ENCODE results near the gene SLC8A3. TPM values are rescaled to one million over a fixed set of nuclear protein-coding genes. Genes with fewer than 3 reads are reported as not detected.
A peak's percentile ranks its signal among the peaks of the same experiment; 100 is the strongest.

SLC8A3 gene
- total RNA-seq, 4 donors from 2014 or later: 0.19 to 1.7 (median 0.90) TPM

DNA sequence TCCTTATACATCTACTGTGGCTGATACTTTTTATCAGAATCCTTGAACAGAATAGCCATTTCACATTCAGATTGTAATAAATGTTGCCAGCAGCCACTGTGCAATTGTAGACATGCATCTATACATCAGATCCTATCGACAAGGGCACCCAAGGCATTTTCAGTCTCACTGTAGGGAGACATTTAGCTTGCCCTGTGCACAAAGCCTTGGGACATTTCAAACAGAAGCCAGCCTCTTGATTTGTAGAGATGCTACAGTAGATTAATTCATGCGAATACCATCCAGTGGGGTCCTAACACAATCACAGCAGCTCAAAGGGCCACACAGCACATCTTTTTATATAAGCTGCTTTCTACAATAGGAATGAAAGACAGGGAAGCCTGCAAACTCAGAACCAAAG lies 81.4 kb downstream of the SLC8A3 start:
- TF ChIP-seq POLR2AphosphoS5 (IDR thresholded peaks at IDR 0.05) (no peak), POLR2A (IDR thresholded peaks at IDR 0.05; ENCODE audit: low read depth) (no peak), EP300 (IDR thresholded peaks at IDR 0.05) (no peak)
- TF ChIP-seq, protein P1, sequence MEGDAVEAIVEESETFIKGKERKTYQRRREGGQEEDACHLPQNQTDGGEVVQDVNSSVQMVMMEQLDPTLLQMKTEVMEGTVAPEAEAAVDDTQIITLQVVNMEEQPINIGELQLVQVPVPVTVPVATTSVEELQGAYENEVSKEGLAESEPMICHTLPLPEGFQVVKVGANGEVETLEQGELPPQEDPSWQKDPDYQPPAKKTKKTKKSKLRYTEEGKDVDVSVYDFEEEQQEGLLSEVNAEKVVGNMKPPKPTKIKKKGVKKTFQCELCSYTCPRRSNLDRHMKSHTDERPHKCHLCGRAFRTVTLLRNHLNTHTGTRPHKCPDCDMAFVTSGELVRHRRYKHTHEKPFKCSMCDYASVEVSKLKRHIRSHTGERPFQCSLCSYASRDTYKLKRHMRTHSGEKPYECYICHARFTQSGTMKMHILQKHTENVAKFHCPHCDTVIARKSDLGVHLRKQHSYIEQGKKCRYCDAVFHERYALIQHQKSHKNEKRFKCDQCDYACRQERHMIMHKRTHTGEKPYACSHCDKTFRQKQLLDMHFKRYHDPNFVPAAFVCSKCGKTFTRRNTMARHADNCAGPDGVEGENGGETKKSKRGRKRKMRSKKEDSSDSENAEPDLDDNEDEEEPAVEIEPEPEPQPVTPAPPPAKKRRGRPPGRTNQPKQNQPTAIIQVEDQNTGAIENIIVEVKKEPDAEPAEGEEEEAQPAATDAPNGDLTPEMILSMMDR (IDR thresholded peaks at IDR 0.05): no peak
- DNase-seq (ENCODE audit: extremely low spot score): peak; percentile 86
- Histone ChIP-seq H3K4me3 (no peak overlapping the region), H3K27me3 (no peaks in the 10 kb centered on the region), H3K36me3 (no peaks in the 10 kb centered on the region), H3K27ac (replicated peaks in 1 of 4) (no peak overlapping the region), H3K9me3 (no peaks in the 10 kb centered on the region), H3K4me1 (no peaks in the 10 kb centered on the region)
- intact Hi-C loops (cut with DNase I): no loop called here
- WGBS: 91% methylated on average over 2 of the region's 2 CpGs

DNA sequence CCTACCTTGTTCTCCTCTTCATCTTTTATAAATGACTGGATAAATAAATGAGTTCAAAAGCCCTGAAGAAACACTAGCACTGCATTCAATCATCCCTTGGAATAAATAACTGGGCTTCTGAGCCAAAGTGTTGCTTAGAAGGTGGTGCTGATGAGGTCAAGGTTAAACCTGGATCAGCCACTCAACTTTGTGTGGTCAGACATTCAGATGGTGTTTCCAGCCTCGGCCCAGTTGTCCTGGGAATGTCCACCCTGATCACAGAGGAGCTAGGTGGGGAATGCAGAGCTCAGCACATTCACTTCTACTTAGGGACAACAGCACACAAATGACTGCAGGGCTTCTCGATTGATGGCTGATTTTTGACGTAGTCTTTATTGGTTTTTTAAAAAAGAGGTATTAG lies 88.7 kb downstream of the SLC8A3 start:
- peak; percentile 62 for DNase-seq (ENCODE audit: extremely low spot score)
- Histone ChIP-seq H3K27me3 (peaks cover 0 to 14% (median 0%) of the 10 kb centered on the region in 4 donors), H3K4me1 (peaks cover 3 to 26% (median 19%) of the 10 kb centered on the region in 4 donors), H3K27ac (replicated peaks in 1 of 4) (no peak overlapping the region), H3K4me3 (no peak overlapping the region), H3K9me3 (no peaks in the 10 kb centered on the region), H3K36me3 (no peaks in the 10 kb centered on the region)
- WGBS: 94% methylated on average over 3 of the region's 3 CpGs
- intact Hi-C loops (cut with DNase I): no loop called here
- TF ChIP-seq EP300 (IDR thresholded peaks at IDR 0.05) (no peak), POLR2A (IDR thresholded peaks at IDR 0.05; ENCODE audit: low read depth) (no peak), POLR2AphosphoS5 (IDR thresholded peaks at IDR 0.05) (no peak)
- TF ChIP-seq, protein P1 (IDR thresholded peaks at IDR 0.05): no peak

DNA sequence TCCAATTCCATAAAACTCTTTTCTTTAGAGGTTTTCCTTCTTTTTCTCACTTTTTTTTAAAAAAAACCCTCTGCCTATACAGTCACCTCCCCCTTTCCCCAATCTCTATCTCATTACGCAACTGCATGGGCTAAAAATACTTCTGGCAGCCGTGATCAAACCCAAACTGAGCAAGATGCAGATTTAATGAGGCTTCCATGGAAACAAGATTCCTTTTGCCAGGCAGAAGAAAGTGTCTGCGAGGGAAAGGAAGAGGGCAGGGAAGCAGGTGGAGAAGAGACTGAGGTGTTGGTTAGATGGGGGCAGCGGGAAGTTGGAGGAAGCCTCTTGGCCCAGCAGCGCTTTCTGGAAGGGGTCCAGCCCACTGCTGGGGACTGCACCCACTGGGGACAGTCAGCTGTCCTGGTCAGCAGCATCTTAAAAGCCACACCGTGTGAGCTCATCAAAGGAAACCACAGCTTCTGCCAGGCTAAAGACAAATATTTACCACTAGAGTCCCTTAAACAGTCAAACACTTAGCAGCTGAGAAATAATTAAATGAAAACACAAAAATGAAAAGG lies 90.4 kb downstream of the SLC8A3 start:
- intact Hi-C loops (cut with DNase I): no loop called here
- WGBS: 5% methylated on average over 6 of the region's 6 CpGs
- H3K4me3 ChIP-seq: no peak overlapping the region
- TF ChIP-seq POLR2A (IDR thresholded peaks at IDR 0.05; ENCODE audit: low read depth): no peak
- TF ChIP-seq, protein P1 (IDR thresholded peaks at IDR 0.05): no peak
- TF ChIP-seq EP300 (IDR thresholded peaks at IDR 0.05): no peak
- TF ChIP-seq POLR2AphosphoS5 (IDR thresholded peaks at IDR 0.05): no peak
- H3K36me3 ChIP-seq: no peaks in the 10 kb centered on the region
- peak; percentile 70 for DNase-seq (ENCODE audit: extremely low spot score)
- peaks cover 3 to 26% (median 19%) of the 10 kb centered on the region in 4 donors for H3K4me1 ChIP-seq
- H3K27ac ChIP-seq (replicated peaks in 1 of 4): no peak overlapping the region
- H3K9me3 ChIP-seq: no peaks in the 10 kb centered on the region
- H3K27me3 ChIP-seq: peaks cover 0 to 22% (median 0%) of the 10 kb centered on the region in 4 donors

DNA sequence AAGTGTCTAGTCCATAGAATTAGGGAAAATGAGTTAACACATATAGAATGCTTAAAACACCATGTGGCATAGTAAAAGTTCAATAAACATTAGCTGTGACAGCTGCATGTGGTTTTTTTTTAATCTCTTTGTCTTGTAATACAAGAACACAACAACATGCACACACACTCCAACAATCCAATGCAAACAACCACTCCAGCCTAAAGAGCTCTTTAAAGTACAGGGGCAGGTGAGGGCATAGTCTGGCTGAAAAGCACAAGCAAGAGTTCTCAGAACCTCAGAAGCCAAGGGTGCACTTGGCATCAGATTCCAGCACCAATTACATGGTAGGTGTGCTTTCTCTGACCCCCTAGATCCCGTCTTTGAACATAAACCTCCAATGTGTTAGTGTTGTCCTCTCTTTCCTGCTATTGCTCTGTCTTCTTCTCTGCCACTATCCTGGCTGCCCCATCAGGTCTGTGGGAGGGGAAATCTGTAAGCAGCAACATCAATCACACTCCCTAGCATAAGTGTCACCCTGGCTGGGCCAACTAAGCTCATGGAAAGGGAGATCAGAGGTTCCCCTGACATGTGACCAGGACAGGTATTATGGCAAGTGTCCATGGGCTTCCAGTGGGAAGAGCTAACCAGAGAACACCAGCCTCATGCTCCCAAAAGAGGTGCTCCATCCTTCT lies 91.0 kb downstream of the SLC8A3 start:
- no peak for DNase-seq (ENCODE audit: extremely low spot score)
- Histone ChIP-seq H3K4me3 (no peak overlapping the region), H3K4me1 (peaks cover 3 to 26% (median 19%) of the 10 kb centered on the region in 4 donors), H3K27ac (replicated peaks in 1 of 4) (no peak overlapping the region), H3K9me3 (no peaks in the 10 kb centered on the region), H3K27me3 (peaks cover 0 to 22% (median 0%) of the 10 kb centered on the region in 4 donors), H3K36me3 (no peaks in the 10 kb centered on the region)
- WGBS: 67% methylated on average over 1 of the region's 1 CpG
- TF ChIP-seq EP300 (IDR thresholded peaks at IDR 0.05) (no peak), POLR2A (IDR thresholded peaks at IDR 0.05; ENCODE audit: low read depth) (no peak), POLR2AphosphoS5 (IDR thresholded peaks at IDR 0.05) (no peak)
- TF ChIP-seq, protein P1 (IDR thresholded peaks at IDR 0.05): no peak
- intact Hi-C loops (cut with DNase I): no loop called here
